WI38 (cell line): Measurements from ENCODE around the gene GCM1.

Experiments
- H3K4me3 ChIP-seq: 2 replicates; pipeline ENCODE4 v1.5.1; 2011; ENCODE audit warnings: low read depth, mild to moderate bottlenecking, control low read depth, low read length
- TF ChIP-seq, protein P1 (sequence below): IDR thresholded peaks from 2 replicates; pipeline ENCODE4 v1.5.1; 2012; ENCODE audit warnings: low read depth, mild to moderate bottlenecking, control low read depth, low read length

The GCM1 gene, protein sequence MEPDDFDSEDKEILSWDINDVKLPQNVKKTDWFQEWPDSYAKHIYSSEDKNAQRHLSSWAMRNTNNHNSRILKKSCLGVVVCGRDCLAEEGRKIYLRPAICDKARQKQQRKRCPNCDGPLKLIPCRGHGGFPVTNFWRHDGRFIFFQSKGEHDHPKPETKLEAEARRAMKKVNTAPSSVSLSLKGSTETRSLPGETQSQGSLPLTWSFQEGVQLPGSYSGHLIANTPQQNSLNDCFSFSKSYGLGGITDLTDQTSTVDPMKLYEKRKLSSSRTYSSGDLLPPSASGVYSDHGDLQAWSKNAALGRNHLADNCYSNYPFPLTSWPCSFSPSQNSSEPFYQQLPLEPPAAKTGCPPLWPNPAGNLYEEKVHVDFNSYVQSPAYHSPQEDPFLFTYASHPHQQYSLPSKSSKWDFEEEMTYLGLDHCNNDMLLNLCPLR

DNA sequence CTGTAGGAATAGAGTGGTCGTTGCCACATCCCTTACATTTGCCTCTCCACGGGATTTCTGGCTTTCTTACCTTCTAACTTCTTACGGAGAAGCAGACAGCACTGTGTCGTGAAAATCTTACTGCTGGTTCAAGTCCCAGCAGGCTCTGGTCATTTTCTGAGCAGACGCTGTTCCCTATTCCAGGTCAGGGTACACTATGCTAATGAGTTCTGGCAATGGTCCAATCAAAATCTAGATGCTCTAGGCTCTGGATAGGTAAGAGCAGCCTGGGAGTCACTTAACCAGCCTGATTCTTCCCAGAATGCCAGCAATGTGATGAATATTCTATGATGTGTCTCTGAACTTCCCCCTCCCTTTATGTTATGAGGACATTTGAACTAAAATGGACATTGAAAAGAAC, at the start of gene GCM1:
Gene GCM1 (minus strand): TSS at position 158 of the 400 bp plus-strand sequence. CDS start 3,209 bp downstream, outside the sequence.
- no peak within 1 kb of the TSS for H3K4me3 ChIP-seq
- TF ChIP-seq, protein P1, sequence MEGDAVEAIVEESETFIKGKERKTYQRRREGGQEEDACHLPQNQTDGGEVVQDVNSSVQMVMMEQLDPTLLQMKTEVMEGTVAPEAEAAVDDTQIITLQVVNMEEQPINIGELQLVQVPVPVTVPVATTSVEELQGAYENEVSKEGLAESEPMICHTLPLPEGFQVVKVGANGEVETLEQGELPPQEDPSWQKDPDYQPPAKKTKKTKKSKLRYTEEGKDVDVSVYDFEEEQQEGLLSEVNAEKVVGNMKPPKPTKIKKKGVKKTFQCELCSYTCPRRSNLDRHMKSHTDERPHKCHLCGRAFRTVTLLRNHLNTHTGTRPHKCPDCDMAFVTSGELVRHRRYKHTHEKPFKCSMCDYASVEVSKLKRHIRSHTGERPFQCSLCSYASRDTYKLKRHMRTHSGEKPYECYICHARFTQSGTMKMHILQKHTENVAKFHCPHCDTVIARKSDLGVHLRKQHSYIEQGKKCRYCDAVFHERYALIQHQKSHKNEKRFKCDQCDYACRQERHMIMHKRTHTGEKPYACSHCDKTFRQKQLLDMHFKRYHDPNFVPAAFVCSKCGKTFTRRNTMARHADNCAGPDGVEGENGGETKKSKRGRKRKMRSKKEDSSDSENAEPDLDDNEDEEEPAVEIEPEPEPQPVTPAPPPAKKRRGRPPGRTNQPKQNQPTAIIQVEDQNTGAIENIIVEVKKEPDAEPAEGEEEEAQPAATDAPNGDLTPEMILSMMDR: no peak

DNA sequence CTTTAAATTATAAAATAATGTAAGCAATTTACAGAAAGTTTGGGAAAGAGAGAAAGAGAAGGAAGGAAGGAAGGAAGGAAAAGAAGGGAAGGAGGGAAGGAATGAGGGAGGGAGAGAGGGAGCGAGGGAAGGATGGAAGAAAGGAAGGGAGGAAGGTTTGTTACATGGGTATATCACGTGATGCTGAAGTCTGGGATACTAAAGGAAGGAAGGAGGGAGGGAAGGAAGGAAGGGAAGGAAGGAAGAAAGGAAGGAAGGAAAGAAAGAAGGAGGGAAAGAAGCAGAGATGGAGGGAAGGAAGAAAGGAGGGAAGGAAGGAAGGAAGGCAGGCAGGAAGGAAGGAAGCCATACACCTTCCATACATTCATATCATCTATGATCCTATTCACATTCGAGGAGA, 48.9 kb upstream of the GCM1 start:
- TF ChIP-seq, protein P1: no peak
- H3K4me3 ChIP-seq: no peak overlapping the region

DNA sequence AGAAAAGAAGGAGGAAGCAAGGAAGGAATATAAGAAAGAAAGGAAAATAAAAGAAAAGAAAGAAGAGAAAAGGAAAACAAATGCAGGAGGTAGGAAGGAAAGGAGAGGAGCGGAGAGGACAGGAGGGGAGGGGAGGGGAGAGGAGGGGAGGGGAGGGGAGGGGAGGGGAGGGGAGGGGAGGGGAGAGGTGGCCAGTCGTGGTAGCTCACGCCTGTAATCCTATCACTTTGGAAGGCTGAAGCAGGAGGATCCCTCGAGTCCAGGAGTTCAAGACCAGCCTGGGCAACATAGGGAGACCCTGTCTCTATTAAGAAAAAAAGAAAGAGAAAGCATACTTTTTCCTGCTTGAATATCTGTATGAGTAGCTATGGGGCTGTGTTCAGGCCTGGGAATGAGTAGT, 46.4 kb upstream of the GCM1 start:
- TF ChIP-seq, protein P1: no peak

DNA sequence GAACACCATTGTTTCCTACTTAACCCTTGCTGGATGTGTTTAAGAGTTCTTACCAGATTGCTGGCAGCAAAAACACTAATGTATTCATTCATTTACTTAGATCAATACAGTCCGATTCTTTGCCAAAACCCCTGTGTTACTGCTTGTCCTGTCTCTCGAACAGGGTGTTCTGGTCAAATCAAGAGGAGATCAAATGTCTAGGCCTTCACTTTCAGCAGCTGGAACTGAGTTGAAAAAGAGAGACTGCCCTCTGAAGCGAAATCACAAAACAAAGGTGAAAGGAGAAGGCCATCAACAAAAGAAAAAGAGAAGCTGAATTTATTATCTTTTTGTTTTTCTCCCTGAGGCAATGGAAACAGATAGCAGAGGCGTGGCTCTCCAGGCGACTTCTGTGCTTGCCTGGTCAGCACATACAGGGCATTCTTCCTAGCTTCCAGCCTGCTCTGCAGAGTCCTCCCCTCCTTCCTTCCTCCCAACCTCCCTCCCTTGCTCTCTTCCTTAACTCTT, 44.1 kb upstream of the GCM1 start:
- H3K4me3 ChIP-seq: no peak overlapping the region
- TF ChIP-seq, protein P1: no peak

More for the DNA sequence above, 46.4 kb upstream of the GCM1 start:
- H3K4me3 ChIP-seq: no peak overlapping the region

GRCh38 chr6:53189554-53189953, 40.9 kb upstream of the GCM1 start:
- H3K4me3 ChIP-seq: no peak overlapping the region
- TF ChIP-seq, protein P1: no peak

GRCh38 chr6:53188833-53189232, 40.2 kb upstream of the GCM1 start:
- H3K4me3 ChIP-seq: no peak overlapping the region
- TF ChIP-seq, protein P1: no peak

- TF ChIP-seq, protein P1: no peak
- no peak overlapping the region for H3K4me3 ChIP-seq
Observed at GRCh38 chr6:53180678-53181077, 32.0 kb upstream of the GCM1 start.
